Stimulated activated CD8-positive, alpha-beta memory T cell treated with anti-CD3 and anti-CD28 coated beads, Interleukin-4, amount 100 ng/mL, for 24 hours (primary cell): ENCODE data around the gene FJX1.
"Not testable (repeated sequence)": the region's sequence is repeated elsewhere in the genome, so short reads cannot be mapped to it uniquely, and the experiment has no call there.

ENCODE experiments used
- DNase-seq: peaks from one replicate; pipeline ENCODE4 v3.0.0-alpha.2; 2020; ENCODE audit warnings: low read depth

The FJX1 gene

DNA sequence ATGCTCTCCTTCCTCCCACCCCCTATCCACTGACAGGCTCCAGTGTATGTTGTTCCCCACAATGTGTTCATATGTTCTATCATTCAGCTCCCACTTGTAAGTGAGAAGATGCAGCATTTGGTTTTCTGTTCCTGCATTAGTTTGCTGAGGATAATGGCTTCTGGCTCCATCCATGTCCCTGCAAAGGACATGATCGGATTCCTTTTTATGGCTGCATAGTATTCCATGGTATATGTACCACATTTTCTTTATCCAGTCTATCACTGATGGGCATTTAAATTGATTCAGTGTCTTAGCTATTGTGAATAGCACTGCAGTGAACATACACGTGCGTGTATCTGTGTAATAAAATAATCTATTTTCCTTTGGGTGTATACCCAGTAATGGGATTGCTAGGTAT, 50.1 kb downstream of the FJX1 start:
- not testable (repeated sequence) for DNase-seq
